Activated T-helper 1 cell treated with anti-CD3 and anti-CD28 coated beads, Interleukin-12 subunit alpha, Interleukin-12 subunit beta, Interleukin-2, Interleukin-4 antibody, amounts not matched to agents 30 ng/mL and 10 ng/mL and 1 ng/mL, durations not matched to agents 14 hours and 24 hours and 36 hours (primary cell): Measurements from ENCODE around the gene HIRIP3. TPM values are rescaled to one million over a fixed set of nuclear protein-coding genes. Genes with fewer than 3 reads are reported as not detected.

Experiments
- DNase-seq: peaks from one replicate; pipeline ENCODE4 v3.0.0; 2021; ENCODE audit warnings: low spot score
- H3K27ac Mint-ChIP-seq: one replicate; pipeline ENCODE4 v1.8.0; 2021; ENCODE audit warnings: mild to moderate bottlenecking, mixed read lengths
- H3K27me3 Mint-ChIP-seq: one replicate; pipeline ENCODE4 v1.8.0; 2022; ENCODE audit warnings: mild to moderate bottlenecking, moderate library complexity, mixed read lengths; ENCODE audit not compliant: insufficient read depth
- H3K36me3 Mint-ChIP-seq: one replicate; pipeline ENCODE4 v1.8.0; 2021; ENCODE audit warnings: low read depth, mixed read lengths
- H3K4me1 Mint-ChIP-seq: one replicate; pipeline ENCODE4 v1.8.0; 2021; ENCODE audit warnings: low read depth, mixed read lengths
- H3K4me3 Mint-ChIP-seq: one replicate; pipeline ENCODE4 v1.8.0; 2021; ENCODE audit warnings: mild to moderate bottlenecking, moderate library complexity, mixed read lengths
- H3K9me3 Mint-ChIP-seq: one replicate; pipeline ENCODE4 v1.8.0; 2021; ENCODE audit warnings: mixed read lengths
- intact Hi-C: fragments of 100-400 bp; cut with micrococcal nuclease; formaldehyde crosslinking; loops from one replicate; pipeline ENCODE4 v1.15.1; 2024
- total RNA-seq: library from RNA; stranded (reverse); gene quantifications from 2 replicates; pipeline ENCODE4 v1.2.3, GENCODE V29; 2022

The HIRIP3 gene
- total RNA-seq, 1 donor from 2014 or later: 50.1 TPM

DNA sequence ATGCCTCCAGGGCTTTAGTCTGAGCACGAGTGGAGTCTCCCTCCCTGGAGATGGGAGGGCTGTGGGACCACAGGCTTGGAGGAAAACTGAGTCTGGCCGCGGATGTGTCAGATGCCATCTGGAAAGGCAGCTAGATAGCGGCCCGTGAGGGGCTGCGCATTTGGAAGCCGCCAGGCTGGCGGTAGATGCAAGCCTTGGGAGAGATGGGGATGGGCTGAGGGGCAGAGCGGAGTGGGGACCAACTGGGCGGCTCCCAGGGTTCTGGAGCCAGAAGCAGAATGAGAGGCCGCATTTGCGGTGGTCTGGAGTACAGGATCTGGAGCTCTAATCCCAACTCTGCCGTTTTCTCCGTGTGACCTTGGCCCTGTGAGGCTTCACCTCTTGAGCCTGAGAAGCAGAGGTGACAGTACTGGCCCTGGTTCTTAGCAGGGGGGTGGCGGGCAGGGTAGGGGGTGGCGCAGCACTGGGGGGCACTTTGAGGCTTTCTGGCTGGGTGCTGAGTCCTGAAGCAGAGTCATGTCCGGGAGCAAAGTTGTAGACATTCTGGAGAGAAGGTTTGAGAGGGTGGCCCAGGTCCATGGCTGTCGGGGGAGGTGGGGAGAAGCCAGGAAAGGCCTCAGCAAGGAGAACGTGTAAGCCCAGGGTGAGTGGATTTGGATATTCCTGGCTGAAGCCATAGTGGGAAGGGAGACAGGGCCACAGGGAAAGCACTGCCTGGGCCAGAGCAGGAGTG is 7.4 kb upstream of the HIRIP3 start:
- H3K4me3 Mint-ChIP-seq: no peak overlapping the region
- intact Hi-C loops: no loop called here
- H3K27ac Mint-ChIP-seq: peak overlapping the region; percentile 36
- H3K27me3 Mint-ChIP-seq: peaks cover 2% of the 10 kb centered on the region
- peaks cover 31% of the 10 kb centered on the region for H3K36me3 Mint-ChIP-seq
- no peak for DNase-seq
- H3K9me3 Mint-ChIP-seq: no peaks in the 10 kb centered on the region
- peaks cover 18% of the 10 kb centered on the region for H3K4me1 Mint-ChIP-seq

DNA sequence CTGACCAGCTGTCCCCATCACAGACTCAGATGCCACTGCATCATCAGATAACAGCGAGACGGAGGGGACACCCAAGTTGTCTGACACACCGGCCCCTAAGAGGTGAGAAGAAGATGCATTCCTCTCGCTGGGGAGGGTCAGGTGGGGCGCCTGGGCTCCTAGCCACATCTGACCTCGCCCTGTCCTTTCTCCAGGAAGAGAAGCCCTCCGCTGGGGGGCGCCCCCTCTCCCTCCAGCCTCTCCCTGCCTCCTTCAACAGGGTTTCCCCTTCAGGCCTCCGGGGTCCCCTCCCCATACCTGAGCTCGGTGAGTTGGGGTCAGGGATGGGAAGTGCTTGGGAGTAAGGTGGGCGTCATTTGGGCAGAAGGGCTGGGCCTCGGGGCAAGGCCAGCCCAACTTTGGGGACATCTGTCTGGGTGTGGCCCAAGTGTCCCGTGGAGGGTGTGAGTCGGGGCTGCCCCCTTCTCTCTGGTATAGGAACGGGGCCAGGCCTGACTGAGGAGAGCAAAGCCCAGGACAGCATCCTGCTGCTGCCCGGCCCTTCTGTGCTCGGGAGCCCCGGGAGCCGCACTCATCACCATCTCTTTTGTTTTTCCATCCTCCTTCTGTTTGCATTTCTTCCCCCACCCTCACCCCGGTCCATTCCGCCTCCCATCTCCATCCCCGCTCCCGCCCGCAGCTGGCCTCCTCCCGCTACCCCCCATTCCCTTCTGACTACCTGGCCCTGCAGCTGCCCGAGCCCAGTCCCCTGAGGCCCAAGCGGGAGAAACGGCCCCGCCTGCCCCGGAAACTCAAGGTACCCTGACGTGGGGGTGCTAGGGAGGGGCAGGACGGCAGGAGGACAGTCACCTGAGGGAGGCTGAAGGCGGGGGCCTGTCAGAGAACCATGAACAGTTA is 5.6 kb upstream of the HIRIP3 start:
- Mint-ChIP-seq H3K27ac (no peak overlapping the region), H3K36me3 (peaks cover 41% of the 10 kb centered on the region), H3K27me3 (no peaks in the 10 kb centered on the region), H3K9me3 (no peaks in the 10 kb centered on the region), H3K4me3 (no peak overlapping the region), H3K4me1 (peaks cover 26% of the 10 kb centered on the region)
- DNase-seq: no peak
- intact Hi-C loops: no loop called here

DNA sequence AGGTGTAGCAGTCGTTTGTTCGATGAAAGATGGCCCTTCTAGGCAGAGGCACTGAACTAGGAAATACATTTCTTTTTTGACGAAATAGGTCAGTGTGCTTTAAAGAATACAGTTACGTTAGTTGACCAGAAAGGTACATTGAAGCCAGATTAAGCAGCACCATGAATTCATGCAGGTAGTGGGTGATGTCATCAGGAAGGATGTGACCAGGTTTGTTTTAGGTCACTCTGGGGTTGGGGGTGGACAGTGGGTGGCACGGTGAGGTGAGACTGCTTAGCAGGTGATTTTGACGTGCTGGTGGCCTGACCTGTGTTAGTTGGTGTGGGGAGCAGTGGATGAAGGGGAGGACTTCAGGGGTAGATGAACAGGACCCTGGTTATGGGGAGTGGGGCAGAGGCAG is 4.2 kb upstream of the HIRIP3 start:
- Mint-ChIP-seq H3K27me3 (no peaks in the 10 kb centered on the region), H3K4me1 (peaks cover 30% of the 10 kb centered on the region), H3K9me3 (no peaks in the 10 kb centered on the region), H3K27ac (no peak overlapping the region), H3K36me3 (peaks cover 45% of the 10 kb centered on the region), H3K4me3 (no peak overlapping the region)
- intact Hi-C loops: loop anchor here (10.0 kb wide), 1 partner anchor 375 kb away; the partner anchor contains the start of genes MYL11 and TBC1D10B
- DNase-seq: no peak

DNA sequence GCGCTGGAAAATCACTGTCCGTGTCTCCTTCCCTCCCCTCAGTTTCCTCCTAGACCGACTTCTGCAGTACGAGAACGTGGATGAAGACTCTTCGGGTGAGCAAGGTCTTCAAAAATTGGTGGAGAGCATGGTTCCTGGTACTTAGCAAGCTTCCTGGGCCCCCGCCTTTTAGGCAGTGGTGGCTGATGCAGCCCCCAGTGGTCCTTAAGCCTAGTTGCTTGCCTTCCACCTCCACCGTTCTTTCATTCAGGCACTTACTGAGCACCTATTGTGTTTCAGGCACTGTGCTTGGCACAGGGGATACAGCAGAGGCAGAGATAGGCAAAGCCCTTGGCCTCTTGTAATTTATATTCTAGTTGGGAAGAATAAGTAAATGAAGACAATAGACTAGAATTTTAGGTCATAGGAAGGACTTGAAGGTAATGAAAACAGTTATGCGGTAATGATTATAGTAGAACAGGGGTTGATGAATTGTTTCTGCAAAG is 1.4 kb upstream of the HIRIP3 start:
- intact Hi-C loops: loop anchor here (1.0 to 10.0 kb wide), 9 partner anchors 24 to 378 kb away; partner anchors contain the start of genes ALDOA, CDIPT, KCTD13 and KIF22
- Mint-ChIP-seq H3K9me3 (no peaks in the 10 kb centered on the region), H3K4me3 (peak overlapping the region; percentile 98), H3K27me3 (no peaks in the 10 kb centered on the region), H3K4me1 (peaks cover 39% of the 10 kb centered on the region), H3K27ac (peak overlapping the region; percentile 96), H3K36me3 (peaks cover 51% of the 10 kb centered on the region)
- DNase-seq: no peak

DNA sequence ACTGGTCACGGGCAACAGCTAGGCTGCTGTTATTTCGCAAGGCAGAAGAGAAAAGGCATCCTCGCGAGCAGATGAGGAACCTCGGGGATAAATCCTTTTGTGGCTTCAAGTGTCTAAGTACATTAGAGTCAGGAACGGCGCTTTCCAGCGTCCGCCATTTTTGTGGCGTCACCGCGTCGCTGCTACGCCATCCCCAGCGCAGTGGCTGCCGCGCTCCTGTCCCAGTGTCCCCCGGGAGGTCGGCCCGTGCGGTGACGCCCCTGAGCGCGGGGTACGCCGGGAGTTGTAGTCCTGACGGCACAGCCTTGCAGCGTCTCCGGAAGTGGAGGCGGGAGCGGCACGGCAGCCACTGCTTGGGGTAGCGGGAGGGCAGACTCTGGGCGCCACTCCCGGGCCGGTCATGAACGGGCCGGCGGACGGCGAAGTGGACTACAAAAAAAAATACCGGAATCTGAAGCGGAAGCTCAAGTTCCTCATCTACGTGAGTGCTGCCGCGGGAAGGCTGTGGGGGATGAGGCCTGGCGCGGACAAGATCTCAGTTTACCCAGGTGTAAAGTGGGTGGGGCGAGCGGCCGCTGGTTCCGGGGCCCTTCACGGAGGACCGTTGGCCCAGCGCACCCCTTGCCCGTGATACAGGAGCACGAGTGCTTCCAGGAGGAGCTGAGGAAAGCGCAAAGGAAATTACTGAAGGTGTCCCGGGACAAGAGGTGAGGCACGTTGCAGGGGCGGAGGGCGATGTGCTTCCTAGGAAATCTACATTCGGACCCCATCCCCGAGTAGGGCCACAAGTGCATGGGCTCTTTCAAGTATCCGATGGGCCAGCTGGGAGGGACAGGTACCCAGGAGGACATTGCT is 721 bp upstream of the HIRIP3 start, which contains the start of gene INO80E:
Gene INO80E (plus strand): TSS at position 331 of the 855 bp plus-strand sequence. CDS start 70 bp downstream, at position 401.
- Mint-ChIP-seq H3K9me3 (no peaks in the 10 kb centered on the region), H3K36me3 (peaks cover 50% of the 10 kb centered on the region), H3K27ac (peak within 1 kb of the TSS; percentile 96), H3K4me1 (peaks cover 39% of the 10 kb centered on the region), H3K27me3 (no peaks in the 10 kb centered on the region), H3K4me3 (peak within 1 kb of the TSS; percentile 98)
- intact Hi-C loops: loop anchor here (1.0 to 10.0 kb wide), 9 partner anchors 23 to 379 kb away; partner anchors contain the start of genes ALDOA, CDIPT, KCTD13 and KIF22
- DNase-seq: peak; percentile 99

DNA sequence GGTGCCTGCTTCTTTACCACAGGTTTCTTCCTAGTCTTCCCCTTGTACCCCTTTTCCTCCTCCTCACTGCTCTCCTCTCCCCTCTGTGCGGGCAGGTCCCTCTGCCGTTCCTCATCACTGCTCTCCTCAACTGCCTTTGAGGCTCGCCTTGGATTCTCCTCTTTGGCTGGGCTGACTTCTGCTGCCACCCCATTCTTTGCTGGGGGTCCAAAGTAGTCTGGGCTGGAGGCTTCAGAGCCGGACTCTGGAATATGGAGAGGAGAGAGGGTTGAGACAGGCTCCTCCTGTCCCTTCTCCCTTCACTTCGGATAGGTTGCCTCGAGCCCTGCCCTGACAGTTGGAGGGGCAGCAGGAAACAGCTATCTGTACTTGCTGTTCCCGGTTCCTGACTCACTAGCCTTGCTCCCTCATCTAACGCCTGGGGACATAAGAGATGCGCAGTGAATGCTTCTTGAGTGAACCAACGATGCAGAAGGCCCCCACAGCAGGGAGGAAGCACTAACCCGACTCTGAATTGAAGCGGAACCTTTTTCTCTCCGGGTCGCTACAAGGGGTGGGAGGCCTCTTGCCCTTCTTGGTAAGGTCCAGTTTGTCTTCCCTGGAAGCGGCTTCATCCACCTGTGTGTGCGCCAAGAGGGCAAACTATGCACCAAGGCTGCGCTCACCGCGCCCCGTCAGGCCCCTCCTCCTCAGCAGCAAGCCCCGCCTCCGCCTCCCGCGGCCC is 655 bp downstream of the HIRIP3 start:
- Mint-ChIP-seq H3K9me3 (no peaks in the 10 kb centered on the region), H3K4me3 (peak overlapping the region; percentile 98), H3K27ac (peak overlapping the region; percentile 96), H3K27me3 (no peaks in the 10 kb centered on the region), H3K4me1 (peaks cover 38% of the 10 kb centered on the region), H3K36me3 (peaks cover 52% of the 10 kb centered on the region)
- peak; percentile 70 for DNase-seq
- intact Hi-C loops: loop anchor here (10.0 kb wide), 1 partner anchor 380 kb away; the partner anchor contains the start of genes MYL11 and TBC1D10B

DNA sequence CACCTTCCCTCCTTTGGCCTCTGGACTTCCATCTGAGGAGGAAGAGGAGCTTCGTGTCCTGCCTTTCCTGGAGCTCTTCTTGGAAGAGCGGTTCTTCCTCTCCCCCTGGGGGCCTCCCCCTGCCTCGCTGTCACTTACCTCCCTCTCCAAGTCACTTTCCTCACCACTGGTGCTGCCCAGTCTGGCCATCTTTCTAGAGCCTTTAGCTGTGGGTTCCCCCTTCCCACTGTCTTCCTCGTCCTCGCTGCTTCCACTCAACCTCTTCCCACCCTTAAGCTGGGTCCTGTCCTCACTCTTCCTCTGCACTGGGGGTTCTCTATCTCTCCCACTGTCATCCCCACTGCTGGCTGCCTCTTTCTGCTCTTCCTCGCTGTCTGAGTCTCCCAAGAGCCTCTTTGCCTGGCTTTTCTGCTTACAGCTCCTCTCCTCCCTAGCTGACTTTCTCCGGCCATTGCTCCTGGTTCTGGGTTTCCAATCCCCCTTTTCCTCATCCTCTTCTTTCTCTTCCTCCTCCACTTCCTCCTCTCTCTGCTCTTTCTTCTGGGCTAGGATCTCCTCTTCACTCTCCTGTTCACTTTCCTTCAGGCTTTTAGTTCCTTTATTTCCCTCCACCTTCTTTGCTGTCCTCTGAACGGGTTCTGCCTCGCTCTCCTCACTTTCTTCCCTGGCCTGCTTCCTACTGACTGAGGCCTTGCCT is 1.4 kb downstream of the HIRIP3 start:
- peak overlapping the region; percentile 98 for H3K4me3 Mint-ChIP-seq
- H3K36me3 Mint-ChIP-seq: peaks cover 53% of the 10 kb centered on the region
- peak overlapping the region; percentile 96 for H3K27ac Mint-ChIP-seq
- intact Hi-C loops: loop anchor here (10.0 kb wide), 1 partner anchor 381 kb away; the partner anchor contains the start of genes MYL11 and TBC1D10B
- DNase-seq: no peak
- H3K27me3 Mint-ChIP-seq: no peaks in the 10 kb centered on the region
- H3K9me3 Mint-ChIP-seq: no peaks in the 10 kb centered on the region
- H3K4me1 Mint-ChIP-seq: peaks cover 31% of the 10 kb centered on the region

DNA sequence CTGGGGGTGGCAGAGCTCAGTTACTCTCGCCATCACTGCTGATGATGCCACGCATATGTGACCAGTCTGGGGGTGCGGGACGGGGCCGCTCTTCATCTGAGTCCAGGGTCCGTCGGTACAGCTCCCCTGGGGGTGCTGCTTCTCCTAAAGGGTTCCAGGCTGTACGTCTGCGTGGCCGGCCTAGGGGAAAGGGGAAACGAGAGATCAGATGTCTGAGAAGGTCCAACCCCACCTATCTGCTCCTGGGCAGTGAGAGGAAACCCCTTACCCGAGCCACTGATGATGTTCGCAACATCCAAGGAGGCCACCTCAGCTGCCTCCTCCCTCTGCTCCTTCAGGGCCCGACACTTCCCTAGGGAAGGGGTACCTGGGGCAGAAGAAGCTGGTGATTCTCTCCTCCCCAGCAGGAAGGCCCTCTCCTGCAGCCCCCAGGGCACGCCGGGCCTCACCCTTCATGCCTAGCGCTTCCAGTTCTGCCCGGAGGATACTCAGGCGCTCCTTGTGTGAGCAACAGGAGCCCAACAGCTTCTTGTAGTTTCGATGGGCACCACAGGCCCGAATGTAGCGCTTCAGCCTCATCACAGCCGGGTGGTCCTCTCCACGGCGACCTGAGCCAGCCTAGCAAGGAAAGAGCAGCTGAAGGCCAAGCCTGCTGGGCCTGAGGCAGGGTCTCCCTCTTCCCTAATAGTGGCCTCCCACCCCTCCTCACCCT is 2.1 kb downstream of the HIRIP3 start:
- Mint-ChIP-seq H3K4me1 (peaks cover 26% of the 10 kb centered on the region), H3K36me3 (peaks cover 54% of the 10 kb centered on the region), H3K27ac (no peak overlapping the region), H3K4me3 (peak overlapping the region; percentile 98), H3K9me3 (no peaks in the 10 kb centered on the region), H3K27me3 (no peaks in the 10 kb centered on the region)
- no peak for DNase-seq
- intact Hi-C loops: loop anchor here (10.0 kb wide), 1 partner anchor 381 kb away; the partner anchor contains the start of genes MYL11 and TBC1D10B

DNA sequence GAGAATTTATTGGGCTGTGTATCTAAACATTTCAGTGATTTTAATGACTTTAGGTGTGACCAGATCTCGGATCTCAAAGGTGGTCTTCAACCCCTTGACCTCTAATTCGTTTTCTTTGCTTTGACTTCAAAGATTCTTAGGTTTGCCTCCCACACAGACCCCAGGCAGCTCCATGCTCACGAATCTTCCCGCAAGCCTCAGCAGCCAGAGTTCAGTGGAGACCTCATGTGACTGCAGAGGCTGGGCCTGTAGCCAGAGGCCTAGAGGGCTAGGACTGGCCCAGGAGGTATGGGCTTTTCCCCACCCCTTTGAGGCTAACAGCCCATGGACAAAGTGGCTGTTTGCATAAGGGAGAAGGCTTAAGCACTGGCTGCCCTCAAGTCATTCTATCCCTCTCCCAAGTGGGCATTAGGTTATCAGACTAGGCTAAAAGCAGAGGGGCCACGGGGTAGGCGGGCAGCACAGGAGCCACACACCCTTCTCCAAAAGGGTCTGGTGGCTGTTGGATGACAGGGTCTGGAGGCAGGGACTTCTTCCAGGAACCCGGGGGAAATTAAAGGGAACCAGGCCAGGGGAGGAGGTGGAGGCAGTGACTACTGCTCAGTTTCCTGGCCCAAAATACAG is 3.0 kb downstream of the HIRIP3 start:
- no peaks in the 10 kb centered on the region for H3K9me3 Mint-ChIP-seq
- no peak for DNase-seq
- peaks cover 21% of the 10 kb centered on the region for H3K4me1 Mint-ChIP-seq
- no peaks in the 10 kb centered on the region for H3K27me3 Mint-ChIP-seq
- H3K36me3 Mint-ChIP-seq: peaks cover 51% of the 10 kb centered on the region
- intact Hi-C loops: loop anchor here (10.0 kb wide), 1 partner anchor 382 kb away; the partner anchor contains the start of genes MYL11 and TBC1D10B
- no peak overlapping the region for H3K4me3 Mint-ChIP-seq
- no peak overlapping the region for H3K27ac Mint-ChIP-seq

DNA sequence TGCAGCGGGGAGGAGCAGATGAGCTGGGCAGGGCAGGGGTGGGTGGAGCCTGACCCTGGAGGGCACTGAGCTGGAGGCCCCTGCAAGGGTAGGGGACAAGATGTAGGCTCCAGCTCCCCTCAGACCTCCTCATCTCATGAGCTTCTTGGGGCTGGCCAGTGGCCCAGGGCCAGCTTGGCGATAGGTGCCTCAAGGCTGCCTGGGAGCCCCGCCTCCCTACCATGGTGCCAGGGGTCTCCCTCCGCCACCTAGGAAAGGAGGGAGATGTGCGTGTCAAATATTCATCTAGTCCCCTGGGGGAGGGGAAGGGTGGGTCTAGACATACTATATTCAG is 3.9 kb downstream of the HIRIP3 start:
- Mint-ChIP-seq H3K27ac (no peak overlapping the region), H3K36me3 (peaks cover 48% of the 10 kb centered on the region), H3K9me3 (no peaks in the 10 kb centered on the region), H3K27me3 (no peaks in the 10 kb centered on the region), H3K4me1 (peaks cover 15% of the 10 kb centered on the region), H3K4me3 (no peak overlapping the region)
- no peak for DNase-seq
- intact Hi-C loops: loop anchor here (10.0 kb wide), 1 partner anchor 383 kb away; the partner anchor contains the start of genes MYL11 and TBC1D10B
